Astrocyte (in vitro differentiated cells and primary cell): ENCODE results near the gene PARM1.

Experiments used
- CTCF ChIP-seq: IDR thresholded peaks from 2 replicates; pipeline ENCODE4 v1.5.1; 2011; ENCODE audit warnings: low read depth, mild to moderate bottlenecking, inconsistent platforms, low read length, moderate library complexity; ENCODE audit not compliant: insufficient read depth
- EZH2 ChIP-seq: IDR thresholded peaks from 2 replicates; pipeline ENCODE4 v1.6.1; 2012; ENCODE audit warnings: mild to moderate bottlenecking, low read length, inconsistent platforms; ENCODE audit not compliant: insufficient read depth

- TF ChIP-seq CTCF = no peak
- TF ChIP-seq EZH2 = no peak
Measured at GRCh38 chr4:75031775-75032174, 98.9 kb downstream of the PARM1 start.
